Epithelial cell of proximal tubule (primary cell): ENCODE data around the gene SP110. TPM values are rescaled to one million over a fixed set of nuclear protein-coding genes. Genes with fewer than 3 reads are reported as not detected.

Experiments used
- DNase-seq: peaks from one replicate; pipeline ENCODE4 v3.0.0-alpha.2; 2011; ENCODE audit warnings: low read depth
- H3K4me3 ChIP-seq: 2 replicates; pipeline ENCODE4 v1.5.1; 2011; ENCODE audit warnings: low read depth, mild to moderate bottlenecking, low read length
- CTCF ChIP-seq: conservative IDR thresholded peaks from 2 replicates; pipeline ENCODE4 v1.5.1; 2012; ENCODE audit warnings: low read depth, mild to moderate bottlenecking, low read length
- total RNA-seq: library from RNA; depleted of rRNA; stranded (reverse); fragments of >200 nt; gene quantifications from 2 replicates; pipeline ENCODE4 v1.2.3, GENCODE V29; 2015

Gene SP110
- total RNA-seq, 1 donor from 2014 or later: 10.1 TPM

GRCh38 chr2:230234122-230234722, 14.4 kb upstream of the SP110 start:
- H3K4me3 ChIP-seq: no peak overlapping the region
- DNase-seq: no peak
- TF ChIP-seq CTCF: no peak

- no peak for TF ChIP-seq CTCF
- no peak for DNase-seq
- H3K4me3 ChIP-seq: no peak overlapping the region
Measured at GRCh38 chr2:230231251-230231650, 11.5 kb upstream of the SP110 start.

- H3K4me3 ChIP-seq: no peak overlapping the region
- no peak for TF ChIP-seq CTCF
- no peak for DNase-seq
Measured at GRCh38 chr2:230230496-230231200, 10.9 kb upstream of the SP110 start.

GRCh38 chr2:230230087-230230486, 10.3 kb upstream of the SP110 start:
- DNase-seq: peak; percentile 88
- peak; percentile 4 for TF ChIP-seq CTCF
- H3K4me3 ChIP-seq: no peak overlapping the region

- no peak overlapping the region for H3K4me3 ChIP-seq
- DNase-seq: no peak
- no peak for TF ChIP-seq CTCF
Measured at GRCh38 chr2:230227216-230227615, 7.4 kb upstream of the SP110 start.

- no peak overlapping the region for H3K4me3 ChIP-seq
- no peak for DNase-seq
- TF ChIP-seq CTCF: no peak
Measured at GRCh38 chr2:230226051-230226551, 6.3 kb upstream of the SP110 start.

- no peak within 1 kb of the TSS for H3K4me3 ChIP-seq
- DNase-seq: no peak
- TF ChIP-seq CTCF: no peak
Measured at GRCh38 chr2:230225486-230225885, 5.7 kb upstream of the SP110 start, which contains the start of gene SP140. Gene SP140, plus strand, starts transcription at chr2:230225736. Its CDS starts 109 bp downstream, at chr2:230225845.
